Measurements from ENCODE around the gene NEDD4L.

The NEDD4L gene

DNA sequence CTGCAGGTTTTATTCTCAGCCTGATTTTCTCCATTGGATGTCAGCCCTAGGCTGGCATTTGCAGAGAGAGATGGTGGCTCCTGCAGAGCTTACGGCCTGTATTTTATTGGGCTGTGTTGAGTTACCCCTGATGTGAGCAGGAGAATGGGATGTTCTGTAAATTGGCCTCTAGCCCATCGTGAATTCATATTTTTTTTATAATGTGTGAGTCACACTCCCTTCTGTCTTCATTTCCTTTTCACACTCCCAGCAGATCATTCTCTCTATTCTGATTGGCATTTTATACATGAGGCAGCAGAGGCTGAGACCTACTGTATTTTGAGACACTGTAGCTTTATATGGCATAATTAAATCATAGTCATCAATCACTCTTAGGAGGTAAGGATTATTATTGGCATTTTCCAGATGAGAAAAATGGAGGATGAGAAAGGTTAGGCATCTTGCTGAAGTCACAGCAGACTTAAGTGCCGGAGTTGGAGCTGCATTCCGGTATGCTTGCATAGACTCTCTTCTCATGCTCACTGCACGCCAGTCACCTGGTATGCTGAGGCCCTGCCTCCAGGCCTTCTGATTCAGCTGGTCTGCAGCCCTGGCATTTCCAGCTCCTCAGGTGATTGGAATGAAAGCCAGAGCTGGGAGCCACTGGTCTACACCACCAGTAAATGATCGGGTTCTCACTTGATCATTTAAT lies 142.4 kb downstream of the NEDD4L start:
- Histone ChIP-seq H3K27me3 (ENCODE audit: control insufficient read depth, insufficient read depth, low read length) (no peaks in the 10 kb centered on the region), H3K4me1 (ENCODE audit: control insufficient read depth, insufficient read depth, low read length) (peaks cover 9% of the 10 kb centered on the region), H3K9me3 (ENCODE audit: control insufficient read depth, low read length) (no peaks in the 10 kb centered on the region), H3K36me3 (ENCODE audit: control insufficient read depth, insufficient read depth, low read length) (no peaks in the 10 kb centered on the region), H3K4me3 (ENCODE audit: low read length) (no peak overlapping the region), H3K9ac (ENCODE audit: low read length) (no peak overlapping the region)

DNA sequence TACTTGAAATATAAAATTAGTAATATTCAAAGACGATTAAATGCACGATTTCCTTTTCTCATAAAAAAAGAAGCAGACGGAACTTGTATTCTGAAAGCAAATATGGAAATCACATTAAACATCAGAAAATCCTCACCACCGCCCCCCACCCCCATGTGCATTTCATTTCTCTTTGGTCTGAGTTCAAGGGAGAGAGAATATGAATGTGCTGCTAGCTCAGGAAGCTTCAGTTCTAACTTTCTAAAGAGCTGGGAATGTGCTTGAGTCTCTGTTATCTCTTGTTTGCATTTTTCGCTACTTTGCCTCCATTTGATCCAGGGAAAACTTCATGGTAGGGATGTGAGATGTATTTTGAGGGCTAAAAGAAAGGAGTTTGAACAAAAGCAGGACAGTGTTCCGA lies 143.6 kb downstream of the NEDD4L start:
- H3K4me3 ChIP-seq (ENCODE audit: low read length), result no peak overlapping the region
- no peak overlapping the region for H3K9ac ChIP-seq (ENCODE audit: low read length)
- H3K27me3 ChIP-seq (ENCODE audit: control insufficient read depth, insufficient read depth, low read length), result no peaks in the 10 kb centered on the region
- H3K4me1 ChIP-seq (ENCODE audit: control insufficient read depth, insufficient read depth, low read length), result peaks cover 8% of the 10 kb centered on the region
- H3K9me3 ChIP-seq (ENCODE audit: control insufficient read depth, low read length), result no peaks in the 10 kb centered on the region
- no peaks in the 10 kb centered on the region for H3K36me3 ChIP-seq (ENCODE audit: control insufficient read depth, insufficient read depth, low read length)

DNA sequence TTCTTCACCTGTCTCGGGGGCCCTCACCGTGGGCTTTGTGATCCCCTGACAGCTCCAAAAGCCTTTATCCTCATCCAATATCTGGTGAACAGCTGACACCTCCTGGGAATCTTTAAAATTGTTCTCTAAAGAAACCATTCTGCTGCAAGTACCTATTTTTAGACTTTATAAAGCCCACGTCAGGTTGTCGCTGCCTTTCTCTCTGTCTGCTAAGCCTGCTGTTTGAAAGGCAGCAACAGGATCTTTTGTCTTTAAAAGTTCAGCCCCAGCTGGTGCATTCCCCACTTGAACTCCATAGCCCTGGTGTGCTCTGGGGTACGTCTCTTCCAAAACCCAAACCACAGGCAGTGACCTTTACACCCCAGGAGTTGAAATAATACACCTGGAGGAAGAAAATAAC lies 145.0 kb downstream of the NEDD4L start:
- H3K9ac ChIP-seq (ENCODE audit: low read length), result no peak overlapping the region
- H3K27me3 ChIP-seq (ENCODE audit: control insufficient read depth, insufficient read depth, low read length), result no peaks in the 10 kb centered on the region
- H3K9me3 ChIP-seq (ENCODE audit: control insufficient read depth, low read length), result no peaks in the 10 kb centered on the region
- no peaks in the 10 kb centered on the region for H3K36me3 ChIP-seq (ENCODE audit: control insufficient read depth, insufficient read depth, low read length)
- peaks cover 3% of the 10 kb centered on the region for H3K4me1 ChIP-seq (ENCODE audit: control insufficient read depth, insufficient read depth, low read length)
- H3K4me3 ChIP-seq (ENCODE audit: low read length), result no peak overlapping the region

GRCh38 chr18:58190842-58191530 lies 147.0 kb downstream of the NEDD4L start:
- Histone ChIP-seq H3K9me3 (ENCODE audit: control insufficient read depth, low read length) (no peaks in the 10 kb centered on the region), H3K4me1 (ENCODE audit: control insufficient read depth, insufficient read depth, low read length) (peaks cover 23% of the 10 kb centered on the region), H3K9ac (ENCODE audit: low read length) (no peak overlapping the region), H3K4me3 (ENCODE audit: low read length) (no peak overlapping the region), H3K36me3 (ENCODE audit: control insufficient read depth, insufficient read depth, low read length) (no peaks in the 10 kb centered on the region), H3K27me3 (ENCODE audit: control insufficient read depth, insufficient read depth, low read length) (no peaks in the 10 kb centered on the region)

DNA sequence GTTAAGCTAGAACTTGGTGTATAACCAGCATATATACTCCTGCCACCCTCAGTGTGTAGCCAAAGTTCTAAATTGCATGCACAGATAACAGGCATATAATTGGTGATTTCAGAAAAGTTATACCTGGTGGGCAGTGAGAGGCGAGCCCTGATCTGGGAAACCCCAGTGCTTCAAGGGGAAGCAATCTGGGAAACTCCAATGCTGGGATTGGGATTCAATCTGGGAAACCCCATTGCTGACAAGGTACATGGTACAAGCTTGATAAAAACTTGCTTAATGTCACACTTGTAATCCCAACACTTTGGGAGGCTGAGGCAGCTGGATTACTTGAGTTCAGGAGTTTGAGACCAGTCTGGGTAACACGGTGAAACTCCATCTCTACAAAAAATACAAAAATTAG lies 147.6 kb downstream of the NEDD4L start:
- no peaks in the 10 kb centered on the region for H3K9me3 ChIP-seq (ENCODE audit: control insufficient read depth, low read length)
- no peaks in the 10 kb centered on the region for H3K27me3 ChIP-seq (ENCODE audit: control insufficient read depth, insufficient read depth, low read length)
- peaks cover 25% of the 10 kb centered on the region for H3K4me1 ChIP-seq (ENCODE audit: control insufficient read depth, insufficient read depth, low read length)
- no peak overlapping the region for H3K9ac ChIP-seq (ENCODE audit: low read length)
- no peaks in the 10 kb centered on the region for H3K36me3 ChIP-seq (ENCODE audit: control insufficient read depth, insufficient read depth, low read length)
- H3K4me3 ChIP-seq (ENCODE audit: low read length), result no peak overlapping the region

DNA sequence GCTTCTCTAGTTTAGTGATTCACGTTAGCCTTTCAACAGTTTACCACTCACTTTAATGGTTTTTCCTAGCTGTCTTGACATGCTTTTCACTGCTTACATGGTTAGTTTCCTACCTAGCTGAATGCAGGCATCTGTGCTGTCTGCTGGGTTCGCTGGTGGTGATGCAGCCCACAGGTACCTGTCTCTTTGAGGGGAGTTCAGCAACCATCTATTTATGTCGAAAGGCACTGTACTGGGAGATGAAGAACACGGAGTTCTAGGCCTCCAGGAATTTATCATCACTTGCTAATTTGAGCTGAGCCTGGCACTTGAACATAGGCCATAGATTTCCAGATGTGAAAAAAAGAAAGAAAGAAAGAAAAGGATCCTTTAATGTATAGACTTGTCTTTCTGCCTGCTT lies 148.5 kb downstream of the NEDD4L start:
- Histone ChIP-seq H3K27me3 (ENCODE audit: control insufficient read depth, insufficient read depth, low read length) (no peaks in the 10 kb centered on the region), H3K9ac (ENCODE audit: low read length) (no peak overlapping the region), H3K36me3 (ENCODE audit: control insufficient read depth, insufficient read depth, low read length) (no peaks in the 10 kb centered on the region), H3K4me1 (ENCODE audit: control insufficient read depth, insufficient read depth, low read length) (peaks cover 31% of the 10 kb centered on the region), H3K9me3 (ENCODE audit: control insufficient read depth, low read length) (no peaks in the 10 kb centered on the region), H3K4me3 (ENCODE audit: low read length) (no peak overlapping the region)

GRCh38 chr18:58194028-58194427 lies 150.0 kb downstream of the NEDD4L start:
- Histone ChIP-seq H3K4me1 (ENCODE audit: control insufficient read depth, insufficient read depth, low read length) (peaks cover 34% of the 10 kb centered on the region), H3K9me3 (ENCODE audit: control insufficient read depth, low read length) (no peaks in the 10 kb centered on the region), H3K27me3 (ENCODE audit: control insufficient read depth, insufficient read depth, low read length) (no peaks in the 10 kb centered on the region), H3K36me3 (ENCODE audit: control insufficient read depth, insufficient read depth, low read length) (no peaks in the 10 kb centered on the region), H3K4me3 (ENCODE audit: low read length) (no peak overlapping the region), H3K9ac (ENCODE audit: low read length) (no peak overlapping the region)

DNA sequence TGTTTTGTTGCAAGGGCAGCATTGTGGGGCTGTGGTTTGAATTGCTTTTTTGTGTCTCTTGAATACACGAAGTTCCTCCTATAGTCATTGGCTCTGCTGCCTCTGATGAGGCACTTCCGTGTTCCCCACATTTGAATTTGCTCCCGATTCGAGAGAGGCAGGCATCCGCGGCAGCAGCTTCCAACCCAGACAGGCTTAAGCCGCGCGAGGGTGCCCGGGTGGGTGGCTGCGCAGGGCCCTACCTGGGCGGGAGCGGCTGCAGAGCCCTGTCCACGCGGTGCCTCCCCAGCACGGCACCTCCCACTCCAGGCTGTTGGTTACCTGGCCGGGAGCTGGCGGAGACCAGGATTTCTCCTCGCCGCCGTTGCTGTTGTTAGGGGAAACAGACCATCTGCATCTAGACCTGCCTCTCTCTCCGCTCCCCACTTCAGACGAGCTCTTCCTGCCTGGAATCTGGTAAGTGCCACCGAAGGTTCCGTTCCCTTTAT lies 151.3 kb downstream of the NEDD4L start:
- Histone ChIP-seq H3K36me3 (ENCODE audit: control insufficient read depth, insufficient read depth, low read length) (no peaks in the 10 kb centered on the region), H3K4me1 (ENCODE audit: control insufficient read depth, insufficient read depth, low read length) (peaks cover 34% of the 10 kb centered on the region), H3K27me3 (ENCODE audit: control insufficient read depth, insufficient read depth, low read length) (no peaks in the 10 kb centered on the region), H3K4me3 (ENCODE audit: low read length) (peak overlapping the region; percentile 26), H3K9me3 (ENCODE audit: control insufficient read depth, low read length) (no peaks in the 10 kb centered on the region), H3K9ac (ENCODE audit: low read length) (peak overlapping the region; percentile 53)

DNA sequence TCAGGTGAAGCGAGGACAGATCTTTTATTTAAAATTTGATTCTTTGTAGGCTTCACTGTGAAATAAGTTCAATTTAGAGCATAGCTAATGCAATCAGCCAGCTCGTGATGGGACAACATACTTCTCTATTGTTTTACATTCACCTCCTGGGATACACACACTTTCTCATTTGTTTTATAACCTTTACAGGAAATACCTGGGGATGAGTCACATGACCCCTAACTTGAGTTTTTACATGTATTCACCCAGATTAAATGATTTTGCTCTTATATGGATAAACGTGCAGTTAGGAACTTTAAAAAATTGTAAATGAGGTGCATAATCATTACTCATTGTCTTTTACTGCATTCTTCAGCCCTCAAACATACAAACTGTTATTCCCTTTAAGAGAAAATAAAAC lies 152.1 kb downstream of the NEDD4L start:
- Histone ChIP-seq H3K4me3 (ENCODE audit: low read length) (no peak overlapping the region), H3K9me3 (ENCODE audit: control insufficient read depth, low read length) (no peaks in the 10 kb centered on the region), H3K36me3 (ENCODE audit: control insufficient read depth, insufficient read depth, low read length) (no peaks in the 10 kb centered on the region), H3K4me1 (ENCODE audit: control insufficient read depth, insufficient read depth, low read length) (peaks cover 34% of the 10 kb centered on the region), H3K9ac (ENCODE audit: low read length) (no peak overlapping the region), H3K27me3 (ENCODE audit: control insufficient read depth, insufficient read depth, low read length) (no peaks in the 10 kb centered on the region)

DNA sequence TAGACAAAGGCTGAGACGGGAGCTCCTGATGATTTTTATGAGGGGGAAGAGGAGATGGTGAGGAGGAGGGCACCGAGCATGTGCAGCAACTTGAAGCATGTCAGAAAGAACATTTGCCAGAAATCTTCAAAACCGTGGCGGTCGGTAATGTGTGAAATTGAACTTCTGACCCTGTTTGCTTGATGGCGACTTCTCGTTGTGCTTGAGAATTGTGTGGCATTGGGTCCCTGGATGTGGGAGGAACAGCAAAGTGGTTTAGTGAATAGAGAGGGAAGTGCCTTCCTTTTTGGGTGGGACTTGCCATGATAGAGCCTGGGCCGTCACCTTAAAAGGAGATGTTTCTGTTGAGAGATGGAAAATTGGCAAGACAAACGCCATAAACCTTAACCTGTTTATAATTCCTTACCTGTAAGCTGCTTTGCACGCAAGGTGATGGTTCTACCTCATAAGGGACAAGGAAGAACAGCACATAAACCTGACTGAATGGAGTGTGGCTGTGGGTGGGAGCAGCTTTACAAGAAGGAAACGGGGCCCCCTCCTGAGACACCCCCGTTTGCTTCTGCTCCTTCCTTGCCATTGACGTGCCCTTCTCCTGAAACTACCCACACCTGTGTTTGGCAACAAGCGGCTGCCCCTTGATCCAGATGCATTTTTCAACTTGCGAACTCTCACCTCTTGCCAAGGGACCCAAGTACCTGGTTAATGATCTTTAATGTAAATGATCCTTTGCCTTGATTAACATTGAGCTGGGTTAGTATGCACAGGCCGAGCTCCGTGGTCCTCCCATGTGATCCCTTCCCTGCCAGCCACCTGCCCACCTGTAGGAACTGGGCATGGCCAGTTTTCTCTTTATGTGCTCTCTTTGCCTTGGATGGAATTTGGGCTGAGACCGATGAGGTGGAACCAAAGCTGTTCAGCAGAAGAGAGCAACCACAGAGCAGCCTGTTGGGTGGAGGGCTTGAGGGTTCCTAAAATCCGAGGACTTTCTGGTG lies 153.2 kb downstream of the NEDD4L start:
- H3K4me3 ChIP-seq (ENCODE audit: low read length), result no peak overlapping the region
- H3K4me1 ChIP-seq (ENCODE audit: control insufficient read depth, insufficient read depth, low read length), result peaks cover 41% of the 10 kb centered on the region
- H3K36me3 ChIP-seq (ENCODE audit: control insufficient read depth, insufficient read depth, low read length), result no peaks in the 10 kb centered on the region
- H3K9ac ChIP-seq (ENCODE audit: low read length), result no peak overlapping the region
- no peaks in the 10 kb centered on the region for H3K9me3 ChIP-seq (ENCODE audit: control insufficient read depth, low read length)
- no peaks in the 10 kb centered on the region for H3K27me3 ChIP-seq (ENCODE audit: control insufficient read depth, insufficient read depth, low read length)

- no peaks in the 10 kb centered on the region for H3K27me3 ChIP-seq (ENCODE audit: control insufficient read depth, insufficient read depth, low read length)
- H3K36me3 ChIP-seq (ENCODE audit: control insufficient read depth, insufficient read depth, low read length), result no peaks in the 10 kb centered on the region
- H3K4me3 ChIP-seq (ENCODE audit: low read length), result no peak overlapping the region
- peaks cover 37% of the 10 kb centered on the region for H3K4me1 ChIP-seq (ENCODE audit: control insufficient read depth, insufficient read depth, low read length)
- no peak overlapping the region for H3K9ac ChIP-seq (ENCODE audit: low read length)
- H3K9me3 ChIP-seq (ENCODE audit: control insufficient read depth, low read length), result no peaks in the 10 kb centered on the region
Measured at GRCh38 chr18:58201268-58201667, 157.2 kb downstream of the NEDD4L start.
